Sigmoid colon (tissue), 4 donors: Measurements from ENCODE around the gene IGFBP3.

Experiments
- CTCF ChIP-seq, 4 experiments: fragments of 450-650 bp in 3 of 4; fragments of 200-600 bp in 1 of 4; IDR thresholded peaks; one replicate each; pipeline ENCODE4 v1.5.1; 2016 to 2019; ENCODE audit warnings: antibody characterized with exemption in 4 of 4, mild to moderate bottlenecking in 3 of 4, moderate library complexity in 2 of 4
- EP300 ChIP-seq, 4 donors: sonication (generic); formaldehyde crosslinking; IDR thresholded peaks; one replicate each; pipeline ENCODE4 v1.6.1; 2017; ENCODE audit warnings: antibody characterized with exemption in 4 of 4
- POLR2A ChIP-seq, 2 donors: fragments of 450-650 bp; IDR thresholded peaks; one replicate each; pipeline ENCODE4 v1.6.1; 2016; ENCODE audit warnings: antibody characterized with exemption in 2 of 2, mild to moderate bottlenecking in 2 of 2, moderate library complexity in 2 of 2

GRCh38 chr7:45872116-45873034 is 48.7 kb downstream of the IGFBP3 start:
- TF ChIP-seq EP300 (IDR thresholded peaks at IDR 0.05), result no peak
- no peak for TF ChIP-seq POLR2A (IDR thresholded peaks at IDR 0.05)
- TF ChIP-seq CTCF (IDR thresholded peaks at IDR 0.05), result no peak
